ENCODE results near the gene MBIP. TPM values are rescaled to one million over a fixed set of nuclear protein-coding genes. Genes with fewer than 3 reads are reported as not detected.
"Not testable (repeated sequence)": the region's sequence is repeated elsewhere in the genome, so short reads cannot be mapped to it uniquely, and the experiment has no call there.

The MBIP gene
- total RNA-seq, 1 donor from 2014 or later: 22.3 TPM

DNA sequence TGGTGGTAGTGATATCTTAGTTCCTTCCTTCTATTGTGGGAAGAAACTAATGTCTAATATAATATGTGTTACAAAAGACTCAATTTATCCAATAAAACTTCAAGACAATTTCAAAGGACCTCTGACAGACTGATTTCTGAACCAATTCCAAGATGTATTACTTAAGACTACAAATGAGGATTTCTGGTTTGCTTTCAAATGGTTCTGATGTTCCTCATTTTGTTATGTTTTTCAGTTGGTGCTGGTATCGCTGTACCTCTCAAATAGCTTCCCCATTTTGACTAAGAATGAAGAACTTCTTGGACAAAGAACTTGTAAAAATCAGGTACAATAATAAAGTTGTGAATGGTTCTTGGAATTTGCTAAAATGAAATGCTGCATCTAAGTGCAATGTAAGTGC lies 19.4 kb upstream of the MBIP start:
- H3K9me3 Mint-ChIP-seq (ENCODE audit: unreplicated experiment): no peaks in the 10 kb centered on the region
- Histone ChIP-seq H2AFZ (ENCODE audit: low read depth, low read length) (no peak overlapping the region), H4K20me1 (ENCODE audit: insufficient read depth, low read length) (no peaks in the 10 kb centered on the region), H3K27ac (ENCODE audit: low read depth, low read length) (no peak overlapping the region), H3K36me3 (ENCODE audit: insufficient read depth, low read length) (no peaks in the 10 kb centered on the region), H3K4me3 (ENCODE audit: insufficient read depth, low read depth, low read length) (no peak overlapping the region), H3K4me1 (ENCODE audit: insufficient read depth, low read length) (no peaks in the 10 kb centered on the region), H3K4me2 (ENCODE audit: low read length) (no peak overlapping the region), H3K9me3 (ENCODE audit: insufficient read depth, low read depth, low read length) (no peaks in the 10 kb centered on the region), H3K27me3 (ENCODE audit: insufficient read depth, low read length) (no peaks in the 10 kb centered on the region), H3K9ac (ENCODE audit: low read length) (no peak overlapping the region), H3K79me2 (ENCODE audit: insufficient read depth, low read length) (no peaks in the 10 kb centered on the region)
- no peak overlapping the region for H3K27ac Mint-ChIP-seq (ENCODE audit: unreplicated experiment)
- H3K4me1 Mint-ChIP-seq (ENCODE audit: low read depth, unreplicated experiment): no peaks in the 10 kb centered on the region
- FAIRE-seq (no peak), DNase-seq (ENCODE audit: low read depth) (no peak)
- TF ChIP-seq, protein P1, sequence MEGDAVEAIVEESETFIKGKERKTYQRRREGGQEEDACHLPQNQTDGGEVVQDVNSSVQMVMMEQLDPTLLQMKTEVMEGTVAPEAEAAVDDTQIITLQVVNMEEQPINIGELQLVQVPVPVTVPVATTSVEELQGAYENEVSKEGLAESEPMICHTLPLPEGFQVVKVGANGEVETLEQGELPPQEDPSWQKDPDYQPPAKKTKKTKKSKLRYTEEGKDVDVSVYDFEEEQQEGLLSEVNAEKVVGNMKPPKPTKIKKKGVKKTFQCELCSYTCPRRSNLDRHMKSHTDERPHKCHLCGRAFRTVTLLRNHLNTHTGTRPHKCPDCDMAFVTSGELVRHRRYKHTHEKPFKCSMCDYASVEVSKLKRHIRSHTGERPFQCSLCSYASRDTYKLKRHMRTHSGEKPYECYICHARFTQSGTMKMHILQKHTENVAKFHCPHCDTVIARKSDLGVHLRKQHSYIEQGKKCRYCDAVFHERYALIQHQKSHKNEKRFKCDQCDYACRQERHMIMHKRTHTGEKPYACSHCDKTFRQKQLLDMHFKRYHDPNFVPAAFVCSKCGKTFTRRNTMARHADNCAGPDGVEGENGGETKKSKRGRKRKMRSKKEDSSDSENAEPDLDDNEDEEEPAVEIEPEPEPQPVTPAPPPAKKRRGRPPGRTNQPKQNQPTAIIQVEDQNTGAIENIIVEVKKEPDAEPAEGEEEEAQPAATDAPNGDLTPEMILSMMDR (IDR thresholded peaks at IDR 0.05; ENCODE audit: insufficient read depth, low read depth, low read length): no peak
- no peak for TF ChIP-seq EZH2 (IDR thresholded peaks at IDR 0.05; ENCODE audit: insufficient read depth, low read length)
- H3K27me3 Mint-ChIP-seq (ENCODE audit: low read depth, unreplicated experiment): no peaks in the 10 kb centered on the region
- no peak overlapping the region for H3K4me3 Mint-ChIP-seq (ENCODE audit: unreplicated experiment)
- H3K36me3 Mint-ChIP-seq (ENCODE audit: low read depth, unreplicated experiment): no peaks in the 10 kb centered on the region

DNA sequence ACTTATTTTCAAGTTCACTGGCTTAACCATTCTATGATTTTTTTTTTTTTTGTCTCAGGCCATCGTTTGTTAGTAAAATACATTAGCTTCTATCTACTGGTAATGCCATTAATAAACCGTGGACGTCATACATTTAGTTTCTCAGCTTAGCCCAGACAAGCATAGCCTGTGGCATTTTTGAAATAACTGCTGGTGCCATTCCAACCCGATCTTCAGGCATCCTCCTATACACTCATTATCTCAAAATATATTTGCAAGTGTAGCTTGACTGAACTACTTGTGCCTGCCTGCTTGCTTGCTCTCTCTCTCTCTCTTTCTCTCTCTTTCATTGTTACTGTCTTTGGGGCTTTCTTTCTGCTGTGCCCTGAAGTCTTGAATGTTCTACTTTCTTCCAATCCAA lies 12.7 kb upstream of the MBIP start:
- no peaks in the 10 kb centered on the region for H3K27me3 Mint-ChIP-seq (ENCODE audit: low read depth, unreplicated experiment)

DNA sequence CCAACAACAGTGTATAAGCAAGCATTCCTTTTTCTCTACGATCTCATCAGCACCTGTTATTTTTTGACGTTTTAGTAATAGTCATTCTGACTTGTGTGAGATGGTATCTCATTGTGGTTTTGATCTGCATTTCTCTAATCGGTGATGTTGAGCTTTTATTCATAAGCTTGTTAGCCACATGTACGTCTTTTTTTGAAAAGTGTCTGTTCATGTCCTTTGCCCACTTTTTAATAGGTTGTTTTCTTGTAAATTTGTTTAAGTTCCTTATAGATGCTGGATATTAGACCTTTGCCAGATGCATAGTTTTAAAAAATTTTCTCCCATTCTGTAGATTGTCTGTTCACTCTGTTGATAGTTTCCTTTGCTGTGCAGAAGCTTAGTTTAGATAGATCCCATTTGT lies 7.1 kb upstream of the MBIP start:
- not testable (repeated sequence) for H3K4me2 ChIP-seq (ENCODE audit: low read length); H3K4me1 ChIP-seq (ENCODE audit: insufficient read depth, low read length); H3K79me2 ChIP-seq (ENCODE audit: insufficient read depth, low read length); H3K27me3 ChIP-seq (ENCODE audit: insufficient read depth, low read length); H3K27me3 Mint-ChIP-seq (ENCODE audit: low read depth, unreplicated experiment); H3K27ac ChIP-seq (ENCODE audit: low read depth, low read length); H3K9me3 ChIP-seq (ENCODE audit: insufficient read depth, low read depth, low read length); H2AFZ ChIP-seq (ENCODE audit: low read depth, low read length); H4K20me1 ChIP-seq (ENCODE audit: insufficient read depth, low read length); H3K27ac Mint-ChIP-seq (ENCODE audit: unreplicated experiment); H3K4me3 ChIP-seq (ENCODE audit: insufficient read depth, low read depth, low read length); DNase-seq (ENCODE audit: low read depth); H3K9me3 Mint-ChIP-seq (ENCODE audit: unreplicated experiment); H3K36me3 Mint-ChIP-seq (ENCODE audit: low read depth, unreplicated experiment); H3K4me1 Mint-ChIP-seq (ENCODE audit: low read depth, unreplicated experiment); H3K9ac ChIP-seq (ENCODE audit: low read length); H3K36me3 ChIP-seq (ENCODE audit: insufficient read depth, low read length); FAIRE-seq; H3K4me3 Mint-ChIP-seq (ENCODE audit: unreplicated experiment)

More for the DNA sequence above, 12.7 kb upstream of the MBIP start:
- no peaks in the 10 kb centered on the region for H3K36me3 Mint-ChIP-seq (ENCODE audit: low read depth, unreplicated experiment)
- no peaks in the 10 kb centered on the region for H3K79me2 ChIP-seq (ENCODE audit: insufficient read depth, low read length)
- H3K27ac ChIP-seq (ENCODE audit: low read depth, low read length): no peak overlapping the region
- DNase-seq (ENCODE audit: low read depth) (no peak), FAIRE-seq (no peak)
- peaks cover 2% of the 10 kb centered on the region for H3K9me3 Mint-ChIP-seq (ENCODE audit: unreplicated experiment)
- no peaks in the 10 kb centered on the region for H3K36me3 ChIP-seq (ENCODE audit: insufficient read depth, low read length)
- H3K4me3 ChIP-seq (ENCODE audit: insufficient read depth, low read depth, low read length): no peak overlapping the region
- no peaks in the 10 kb centered on the region for H3K27me3 ChIP-seq (ENCODE audit: insufficient read depth, low read length)
- TF ChIP-seq, protein P1 (IDR thresholded peaks at IDR 0.05; ENCODE audit: insufficient read depth, low read depth, low read length): no peak
- no peak for TF ChIP-seq EZH2 (IDR thresholded peaks at IDR 0.05; ENCODE audit: insufficient read depth, low read length)
- H3K9me3 ChIP-seq (ENCODE audit: insufficient read depth, low read depth, low read length): no peaks in the 10 kb centered on the region
- no peak overlapping the region for H3K4me2 ChIP-seq (ENCODE audit: low read length)
- H2AFZ ChIP-seq (ENCODE audit: low read depth, low read length): no peak overlapping the region
- no peaks in the 10 kb centered on the region for H3K4me1 ChIP-seq (ENCODE audit: insufficient read depth, low read length)
- H3K4me3 Mint-ChIP-seq (ENCODE audit: unreplicated experiment): no peak overlapping the region
- H3K4me1 Mint-ChIP-seq (ENCODE audit: low read depth, unreplicated experiment): no peaks in the 10 kb centered on the region
- no peak overlapping the region for H3K27ac Mint-ChIP-seq (ENCODE audit: unreplicated experiment)
- H4K20me1 ChIP-seq (ENCODE audit: insufficient read depth, low read length): no peaks in the 10 kb centered on the region
- no peak overlapping the region for H3K9ac ChIP-seq (ENCODE audit: low read length)

Data from astrocyte (in vitro differentiated cells and primary cell).